HepG2 (cell line): ENCODE results near the gene NPBWR2. TPM values are rescaled to one million over a fixed set of nuclear protein-coding genes. Genes with fewer than 3 reads are reported as not detected.

Experiments
- BCLAF1 ChIP-seq: fragments of 450-650 bp; IDR thresholded peaks from 2 replicates; pipeline ENCODE4 v1.6.1; 2017; ENCODE audit warnings: mild to moderate bottlenecking
- GFI1 ChIP-seq: sonication (generic); formaldehyde crosslinking; IDR thresholded peaks from 2 replicates; pipeline ENCODE4 v1.5.0; 2020; ENCODE audit warnings: missing genetic modification reagents, mild to moderate bottlenecking, borderline replicate concordance
- HINFP ChIP-seq: sonication (generic); formaldehyde crosslinking; IDR thresholded peaks from 2 replicates; pipeline ENCODE4 v1.4.0; 2020; ENCODE audit warnings: low read depth, mild to moderate bottlenecking, missing genetic modification reagents
- MLXIP ChIP-seq: sonication (generic); formaldehyde crosslinking; IDR thresholded peaks from 2 replicates; pipeline ENCODE4 v1.9.0; 2021; ENCODE audit warnings: missing genetic modification reagents, borderline replicate concordance
- NFKBIZ ChIP-seq: IDR thresholded peaks from 2 replicates; pipeline ENCODE4 v1.6.1; 2018; ENCODE audit warnings: missing genetic modification reagents, missing compliant biosample characterization
- RARG ChIP-seq: sonication (generic); formaldehyde crosslinking; IDR thresholded peaks from 2 replicates; pipeline ENCODE4 v1.4.0; 2020; ENCODE audit warnings: low read depth, mild to moderate bottlenecking, missing genetic modification reagents
- SCMH1 ChIP-seq: sonication (generic); formaldehyde crosslinking; IDR thresholded peaks from 2 replicates; pipeline ENCODE4 v1.9.0; 2021; ENCODE audit warnings: missing genetic modification reagents, mild to moderate bottlenecking, borderline replicate concordance
- THAP11 ChIP-seq: IDR thresholded peaks from 2 replicates; pipeline ENCODE4 v1.6.1; 2016; ENCODE audit warnings: missing biosample characterization, missing genetic modification reagents
- YY1 ChIP-seq: IDR thresholded peaks from 2 replicates; pipeline ENCODE4 v1.6.1; 2011; ENCODE audit warnings: low read length, low read depth, moderate library complexity, mild to moderate bottlenecking; ENCODE audit not compliant: insufficient read depth, insufficient replicate concordance
- ZBTB34 ChIP-seq: sonication (generic); formaldehyde crosslinking; IDR thresholded peaks from 2 replicates; pipeline ENCODE4 v1.8.0; 2022; ENCODE audit warnings: mild to moderate bottlenecking, missing genetic modification reagents
- ZBTB42 ChIP-seq: sonication (generic); formaldehyde crosslinking; IDR thresholded peaks from 2 replicates; pipeline ENCODE4 v1.5.0; 2020; ENCODE audit warnings: mild to moderate bottlenecking, missing genetic modification reagents
- ZNF263 ChIP-seq: sonication (generic); formaldehyde crosslinking; IDR thresholded peaks from 2 replicates; pipeline ENCODE4 v1.4.0; 2020; ENCODE audit warnings: missing genetic modification reagents
- ZNF512B ChIP-seq: sonication (generic); formaldehyde crosslinking; IDR thresholded peaks from 2 replicates; pipeline ENCODE4 v1.5.1; 2020; ENCODE audit warnings: missing genetic modification reagents, mild to moderate bottlenecking, borderline replicate concordance
- ZNF772 ChIP-seq: sonication (generic); formaldehyde crosslinking; IDR thresholded peaks from 2 replicates; pipeline ENCODE4 v1.5.0; 2020; ENCODE audit warnings: mild to moderate bottlenecking, missing genetic modification reagents
- ZNF891 ChIP-seq: sonication (generic); formaldehyde crosslinking; IDR thresholded peaks from 2 replicates; pipeline ENCODE4 v1.5.0; 2020; ENCODE audit warnings: mild to moderate bottlenecking, missing genetic modification reagents
- polyA plus RNA-seq, 8 experiments: library from polyadenylated mRNA; depleted of rRNA in 3 of 8; stranded (reverse) in 7 of 8; unstranded in 1 of 8; fragments of >200 nt; fragmentation: Illumina TruSeq in 4 of 8; extraction: Trizol in 4 of 8; gene quantifications; 2 replicates each; pipeline versions ENCODE4 v1.2.1 to v1.2.3, GENCODE V29; 2011 to 2016; ENCODE audit warnings: low read depth in 4 of 8, missing spikeins in 1 of 8, mixed read lengths in 1 of 8; ENCODE audit not compliant: insufficient read depth in 1 of 8
- total RNA-seq, 5 experiments: library from RNA; depleted of rRNA; stranded (reverse); fragments of >200 nt; fragmentation: Illumina TruSeq; extraction: Trizol; gene quantifications; 2 replicates each; pipeline ENCODE4 v1.2.3, GENCODE V29; 2016; ENCODE audit warnings: low read depth in 1 of 5

The NPBWR2 gene
- total and polyA plus RNA-seq, 2 of the 13 experiments (the other 11 are each of a cell fraction or from before 2014, with no cell fraction given), result not detected

GRCh38 chr20:64053841-64054661, 53.3 kb downstream of the NPBWR2 start (continued):
- TF ChIP-seq MLXIP (CRISPR knock-in tag), result no peak
- no peak for TF ChIP-seq ZBTB34 (CRISPR knock-in tag)
- TF ChIP-seq RARG (CRISPR knock-in tag), result no peak
- 0 out of 2 replicates have a peak, but pooled peaks have one; percentile 40 for TF ChIP-seq NFKBIZ (CRISPR knock-in tag)
- no peak for TF ChIP-seq ZBTB42 (CRISPR knock-in tag)
- TF ChIP-seq THAP11 (CRISPR knock-in tag), result peak; percentile 72
- no peak for TF ChIP-seq BCLAF1
- TF ChIP-seq ZNF263 (CRISPR knock-in tag), result peak; percentile 76
- TF ChIP-seq ZNF772 (CRISPR knock-in tag), result peak; percentile 80
- TF ChIP-seq GFI1, result no peak; the same call in 1 of the 2 replicates
- TF ChIP-seq YY1, result peak; percentile 87
- TF ChIP-seq SCMH1 (CRISPR knock-in tag), result no peak
- TF ChIP-seq ZNF891 (CRISPR knock-in tag), result peak; percentile 62; the same call in 1 of the 2 replicates
- no peak for TF ChIP-seq HINFP (CRISPR knock-in tag)
- TF ChIP-seq ZNF512B (CRISPR knock-in tag), result peak; percentile 92; the same call in 1 of the 2 replicates
